ACHN (cell line): ENCODE results near the gene KCNB1.

Experiments
- DNase-seq: peaks from one replicate; pipeline ENCODE4 v3.0.0-alpha.2; 2015
- in situ Hi-C: cut with HindIII; loops from 2 replicates; pipeline ENCODE4 v1.10.0; 2017; ENCODE audit warnings: low sequenced_read_pairs, low pct_ligation_motif_present, low pct_unique_long_range_greater_than_20kb

The KCNB1 gene

DNA sequence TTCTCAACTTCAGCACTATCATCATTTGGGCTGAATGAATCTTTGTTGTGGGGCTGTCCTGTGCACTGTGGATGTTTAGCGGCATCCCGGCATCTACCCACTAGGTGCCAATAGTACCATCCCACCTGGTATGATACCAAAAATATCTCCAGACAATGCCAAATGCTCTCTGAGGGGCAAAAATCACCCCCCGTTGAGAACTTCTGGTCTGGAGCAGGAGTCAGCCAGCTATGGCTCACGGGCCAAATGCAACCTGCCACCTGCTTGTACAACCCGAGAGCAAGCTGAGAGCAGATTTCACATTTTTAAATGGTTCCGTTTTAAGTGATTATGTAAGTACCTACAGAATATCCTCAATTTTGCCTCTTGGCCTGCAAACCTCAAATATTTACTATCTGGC lies 26.8 kb downstream of the KCNB1 start:
- in situ Hi-C loops: no loop called here
- DNase-seq: no peak

DNA sequence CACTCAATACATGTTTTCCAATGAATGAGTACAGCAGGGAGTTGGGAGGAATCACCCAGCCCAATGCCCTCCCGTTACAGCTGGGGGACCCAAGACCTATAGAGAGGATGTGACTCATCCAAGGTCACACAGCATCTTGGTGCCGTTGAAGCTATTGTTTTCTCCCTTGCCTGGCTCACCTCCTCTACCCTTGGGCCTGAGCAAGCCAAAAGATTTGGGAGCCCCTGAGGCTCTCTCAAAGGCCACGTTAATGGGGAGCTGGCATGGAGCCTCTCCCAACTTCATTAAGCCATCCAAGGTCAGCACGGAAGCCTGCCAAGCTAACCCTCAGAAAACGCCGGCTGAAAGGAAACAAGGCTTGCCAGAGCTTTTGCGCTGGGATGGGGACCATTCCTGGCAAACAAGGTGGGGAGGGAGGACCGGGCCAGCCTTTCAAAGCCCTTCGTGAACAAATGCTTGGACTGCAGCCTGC lies 30.4 kb downstream of the KCNB1 start:
- in situ Hi-C loops: no loop called here
- DNase-seq: no peak

DNA sequence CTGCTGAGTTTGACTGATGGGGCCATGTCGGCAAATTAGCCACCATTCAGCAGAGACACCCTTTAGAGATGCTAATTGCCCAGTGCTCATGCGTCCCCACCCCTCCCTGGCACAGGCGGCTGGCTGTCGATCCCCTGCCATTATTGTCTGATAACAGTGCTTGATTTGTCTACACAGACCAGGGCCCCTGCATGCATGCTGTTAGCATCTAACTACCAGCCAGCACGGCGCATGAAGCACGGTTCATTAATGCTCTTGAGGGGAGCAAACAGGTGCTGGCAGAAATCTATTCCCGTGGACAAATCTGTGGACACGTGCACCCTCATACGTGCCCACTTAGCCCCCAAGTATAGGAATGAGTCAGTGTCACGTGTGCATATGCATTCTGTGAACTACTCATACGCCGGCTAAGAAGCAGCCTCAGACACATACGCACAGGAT lies 32.2 kb downstream of the KCNB1 start:
- DNase-seq: no peak
- in situ Hi-C loops: no loop called here

DNA sequence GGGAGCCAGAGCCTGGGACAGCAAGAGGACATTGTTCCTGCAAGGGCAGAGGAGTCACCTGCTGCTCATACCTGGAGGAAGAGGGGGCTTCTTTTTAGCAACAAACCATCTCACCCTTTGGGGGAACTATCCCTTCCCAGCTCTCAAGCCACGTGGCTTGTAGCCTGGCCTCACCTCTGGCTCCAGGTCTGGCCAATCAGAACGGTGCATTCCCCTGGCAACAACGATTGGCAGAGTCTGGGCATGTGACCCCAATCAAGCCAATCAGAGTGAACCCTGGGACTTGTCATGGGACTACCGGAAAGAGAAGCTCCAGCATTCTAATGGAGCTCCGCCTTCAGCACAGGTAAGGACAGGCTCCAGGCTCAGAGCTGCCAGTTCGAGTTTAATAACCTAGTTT lies 33.6 kb downstream of the KCNB1 start:
- in situ Hi-C loops: no loop called here
- DNase-seq: no peak

DNA sequence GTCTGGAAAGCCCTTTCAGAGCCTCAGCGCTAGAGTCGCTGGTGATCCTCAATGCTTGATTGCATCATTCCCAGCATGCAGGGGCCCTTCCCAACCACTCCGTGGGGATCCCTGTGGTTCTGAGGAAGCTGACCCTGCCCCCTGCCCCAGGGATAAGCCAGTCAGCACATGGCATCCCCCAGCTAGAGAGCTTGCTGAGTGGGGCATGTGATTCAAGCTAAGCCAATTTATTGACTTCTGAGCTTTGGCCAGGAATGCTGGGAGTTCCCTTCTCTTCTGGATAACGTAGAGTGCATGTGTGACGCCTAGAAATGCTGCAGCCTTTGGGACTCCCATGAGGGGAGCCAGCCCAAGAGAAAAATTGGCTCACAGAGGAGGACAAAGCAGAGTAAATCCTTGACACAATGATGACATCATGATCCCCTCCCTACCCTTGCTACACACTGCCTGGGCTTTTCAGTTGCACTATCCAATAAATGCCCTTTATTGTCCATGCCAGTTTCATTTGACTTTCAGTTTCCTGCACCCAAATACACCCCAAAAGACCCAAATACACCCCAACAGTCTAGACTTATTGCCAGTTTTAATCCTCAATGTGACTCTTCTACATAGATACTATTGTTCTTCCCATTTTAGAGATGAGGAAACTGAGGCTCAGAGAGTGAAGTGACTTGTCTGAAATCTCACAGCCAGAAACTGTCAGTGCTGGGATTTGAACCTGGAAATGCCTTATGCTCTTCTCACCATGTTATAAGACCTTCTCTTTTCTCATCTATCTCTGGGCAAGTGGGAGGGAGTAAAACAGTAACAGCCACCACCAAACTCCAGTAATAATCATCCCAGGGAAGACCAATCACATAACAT lies 34.3 kb downstream of the KCNB1 start:
- in situ Hi-C loops: no loop called here
- no peak for DNase-seq

DNA sequence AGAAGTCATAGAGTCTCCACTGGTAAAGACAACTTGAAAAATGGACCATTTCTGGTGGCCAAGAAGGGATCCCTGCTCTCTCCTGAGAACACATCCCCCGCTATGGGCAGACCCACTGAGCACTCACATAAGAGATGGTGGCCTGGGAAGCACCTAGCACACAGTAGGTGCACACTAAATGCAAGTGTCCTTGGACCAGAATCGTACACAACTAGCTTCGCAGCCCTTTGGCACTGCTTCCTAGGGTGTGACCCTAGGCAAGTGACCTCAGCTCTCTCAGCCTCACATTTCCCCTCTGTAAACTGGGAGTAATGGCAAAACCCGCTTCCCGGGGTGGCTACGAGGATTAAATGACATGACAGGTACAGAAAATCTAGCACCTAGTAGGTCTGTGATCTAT lies 35.1 kb downstream of the KCNB1 start:
- no peak for DNase-seq

DNA sequence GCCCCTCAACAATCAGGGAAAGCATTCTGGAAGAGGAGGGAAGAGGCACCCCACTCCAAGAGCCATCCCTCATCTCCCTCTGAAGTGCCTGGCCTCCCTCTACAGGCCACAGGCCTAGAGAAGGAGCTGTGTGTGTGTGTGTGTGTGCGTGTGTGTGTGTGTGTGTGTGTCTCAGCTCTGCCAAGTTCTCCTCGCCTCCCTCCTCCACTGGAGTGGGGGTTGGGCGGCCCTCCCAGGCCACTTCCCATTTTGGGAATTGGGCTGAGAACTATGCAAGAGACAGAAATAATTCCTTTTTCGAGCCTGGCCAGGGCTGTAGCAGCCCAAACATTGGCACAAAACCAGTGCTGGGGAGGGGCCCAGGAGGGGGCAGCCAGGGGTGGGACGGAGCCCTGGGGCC lies 35.7 kb downstream of the KCNB1 start:
- in situ Hi-C loops: no loop called here
- DNase-seq: no peak

More for the DNA sequence above, 35.1 kb downstream of the KCNB1 start:
- in situ Hi-C loops: no loop called here

DNA sequence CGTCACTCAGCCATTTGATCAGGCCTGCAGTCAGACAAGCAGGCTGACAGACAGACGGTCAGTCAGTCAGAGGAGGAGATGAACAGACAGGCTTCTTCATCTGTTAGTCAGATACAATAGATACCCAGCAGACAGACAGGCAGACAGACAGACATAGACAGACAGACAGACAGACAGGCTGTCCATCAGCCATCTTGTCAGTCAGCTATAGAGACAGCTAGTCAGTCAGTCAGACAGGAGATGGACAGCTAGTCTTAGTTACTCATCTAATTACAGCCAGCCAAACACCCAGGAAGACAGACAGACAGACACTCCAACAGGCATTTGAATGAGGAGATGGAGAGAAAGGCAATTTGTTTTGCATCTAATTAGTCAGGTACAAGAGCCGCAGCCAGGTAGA lies 36.4 kb downstream of the KCNB1 start:
- in situ Hi-C loops: no loop called here
- no peak for DNase-seq

DNA sequence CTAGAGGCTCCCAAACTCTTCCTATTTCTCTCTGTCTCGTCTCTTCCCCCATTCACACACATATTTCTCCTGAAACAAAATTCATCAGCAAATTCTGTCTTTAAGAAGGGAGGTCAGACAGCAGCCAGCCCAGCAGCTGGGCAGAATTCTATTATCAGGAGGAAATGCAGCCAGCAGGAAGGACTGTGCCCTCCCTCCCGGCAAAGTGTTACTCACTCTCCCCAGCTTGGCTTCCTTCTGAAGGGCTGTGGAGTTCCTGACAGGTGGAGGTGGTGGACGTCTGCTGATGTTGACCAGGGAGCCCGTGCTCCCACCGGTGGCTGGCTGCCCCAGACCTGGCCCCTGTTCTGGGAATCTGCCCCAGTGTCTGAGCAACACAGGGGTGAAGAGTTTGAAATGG lies 37.3 kb downstream of the KCNB1 start:
- in situ Hi-C loops: no loop called here
- no peak for DNase-seq

DNA sequence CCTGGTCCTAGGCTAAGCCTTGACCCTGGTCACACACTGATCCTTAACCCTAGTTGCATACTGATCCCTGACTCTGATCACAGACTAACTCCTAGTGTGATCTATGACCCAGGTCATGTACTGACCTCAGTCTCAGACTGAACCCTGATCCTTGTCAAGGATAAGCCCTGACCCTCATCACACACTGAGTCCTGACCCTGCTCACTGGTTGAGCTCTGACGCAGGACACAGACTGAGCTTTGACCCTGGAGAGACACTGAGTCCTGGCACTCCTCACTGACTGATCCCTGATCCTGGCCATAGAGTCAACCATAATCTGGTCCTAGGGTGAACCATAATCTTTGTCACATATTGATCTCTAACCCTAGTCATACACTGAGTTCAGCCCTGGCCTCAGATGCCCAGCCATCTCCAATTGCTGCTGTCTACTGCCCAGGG lies 37.9 kb downstream of the KCNB1 start:
- in situ Hi-C loops: no loop called here
- no peak for DNase-seq

DNA sequence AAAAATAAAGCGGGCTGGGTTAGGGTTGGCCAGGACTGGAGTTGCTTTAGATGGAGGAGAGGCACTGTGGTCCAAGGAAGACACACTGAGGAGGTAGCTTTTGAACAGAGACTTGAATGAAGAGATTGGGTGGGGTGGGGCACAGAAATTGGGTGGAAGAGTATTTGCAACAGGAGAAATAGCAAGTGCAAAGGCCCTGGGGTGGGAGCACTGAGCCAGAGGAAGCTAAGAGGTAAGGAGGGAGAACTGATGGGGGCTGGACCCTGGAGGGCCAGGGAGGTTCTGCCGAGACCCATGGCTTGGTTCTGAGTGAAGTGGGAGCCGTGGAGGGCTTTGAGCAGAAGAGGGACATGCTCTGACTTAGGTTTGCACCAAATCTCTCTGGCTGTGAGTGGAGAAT lies 45.4 kb downstream of the KCNB1 start:
- in situ Hi-C loops: no loop called here
- DNase-seq: no peak

DNA sequence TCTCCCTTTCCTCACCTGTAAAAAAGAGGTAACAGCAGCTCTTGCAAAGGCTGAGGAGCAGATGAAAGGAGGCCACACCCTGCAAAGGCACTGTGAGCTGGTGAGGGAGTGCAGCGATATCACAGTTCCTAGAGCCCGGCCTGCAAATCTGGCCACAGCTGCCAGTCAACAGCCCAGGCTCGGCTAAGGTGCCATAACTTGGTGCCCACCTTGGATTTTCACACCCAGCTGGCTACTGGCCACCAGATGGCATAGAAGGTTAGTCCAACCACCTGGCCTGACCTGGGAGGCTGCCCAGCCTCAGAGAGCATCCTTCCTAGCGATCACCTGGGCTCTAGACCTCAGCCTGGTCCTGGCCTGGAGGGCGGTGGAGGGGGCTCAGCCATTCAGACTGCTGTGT lies 46.8 kb downstream of the KCNB1 start:
- in situ Hi-C loops: no loop called here
- DNase-seq: no peak

DNA sequence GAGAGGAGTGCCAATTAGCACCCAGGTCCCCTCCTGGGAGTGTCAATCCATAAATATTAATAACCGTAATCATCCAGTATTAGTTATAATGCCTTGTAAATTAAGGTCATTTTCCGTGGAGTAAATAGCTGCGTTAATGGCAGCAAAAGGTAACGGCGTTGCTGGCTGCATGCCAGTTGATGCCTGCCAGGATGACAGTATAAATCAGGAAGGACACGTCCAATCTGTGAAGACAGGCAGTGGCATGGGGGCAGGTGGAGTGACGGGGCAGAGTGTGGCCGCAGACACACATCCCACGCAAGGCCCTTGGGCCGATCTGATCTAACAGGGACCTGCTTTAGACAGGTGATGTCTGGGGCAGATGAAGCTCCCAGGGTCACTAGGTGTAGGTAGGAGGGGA lies 49.1 kb downstream of the KCNB1 start:
- in situ Hi-C loops: no loop called here

DNA sequence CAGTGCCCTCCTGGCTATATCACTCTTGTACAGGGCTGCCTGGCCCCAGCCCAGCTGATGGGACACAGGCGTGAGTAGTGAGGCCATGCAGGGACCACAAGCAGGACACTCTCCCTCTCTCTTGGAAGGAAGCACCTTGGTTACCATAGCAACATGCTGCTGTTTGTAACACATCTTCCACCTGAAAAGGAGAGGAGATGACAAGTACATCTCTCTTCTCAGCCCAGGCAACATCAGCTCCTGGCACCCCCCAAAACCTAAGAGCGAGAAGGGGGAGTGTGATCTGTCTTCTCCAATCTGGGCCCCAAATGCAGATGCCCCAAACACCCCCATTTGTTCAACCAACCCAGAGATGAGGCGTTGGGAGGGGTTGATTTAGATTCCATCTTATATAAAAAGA lies 49.9 kb downstream of the KCNB1 start:
- in situ Hi-C loops: no loop called here

More for the DNA sequence above, 49.1 kb downstream of the KCNB1 start:
- no peak for DNase-seq

DNA sequence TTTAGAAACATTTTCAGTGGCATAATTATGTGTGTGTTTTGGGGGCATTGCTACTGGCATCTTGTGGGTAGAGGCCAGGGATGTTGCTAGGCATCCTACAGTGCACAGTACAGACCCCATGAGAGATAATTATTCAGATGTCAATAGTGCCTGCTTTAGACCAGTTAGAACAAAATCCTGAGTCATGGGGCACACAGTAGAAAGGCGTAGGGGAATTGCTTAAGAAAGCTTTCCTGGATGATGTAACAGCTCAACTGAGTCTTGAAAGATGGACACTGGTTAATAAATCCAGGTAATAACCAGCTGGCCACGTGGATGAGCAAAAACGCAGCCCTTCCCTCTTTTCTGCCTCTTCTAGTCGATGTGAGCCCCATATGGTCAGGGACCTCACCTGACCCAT lies 51.1 kb downstream of the KCNB1 start:
- no peak for DNase-seq
- in situ Hi-C loops: no loop called here

More for the DNA sequence above, 49.9 kb downstream of the KCNB1 start:
- DNase-seq: no peak

DNA sequence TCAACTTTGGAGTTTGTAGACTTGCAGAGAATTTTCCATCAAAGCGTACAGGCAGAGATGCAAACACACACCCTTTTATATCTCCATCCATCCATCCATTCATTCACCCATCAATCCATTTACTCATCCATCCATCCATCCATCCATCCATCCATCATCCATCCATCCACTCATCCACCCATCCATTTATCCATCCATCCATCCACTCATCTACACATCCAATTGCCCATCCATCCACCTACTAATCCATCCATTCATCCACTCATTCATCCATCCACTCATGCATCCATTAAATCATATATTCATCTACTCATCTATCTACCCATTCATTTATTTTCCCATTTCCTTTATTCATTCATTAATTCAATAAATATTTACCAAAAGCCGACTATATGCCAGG lies 52.1 kb downstream of the KCNB1 start:
- no peak for DNase-seq
- in situ Hi-C loops: no loop called here

DNA sequence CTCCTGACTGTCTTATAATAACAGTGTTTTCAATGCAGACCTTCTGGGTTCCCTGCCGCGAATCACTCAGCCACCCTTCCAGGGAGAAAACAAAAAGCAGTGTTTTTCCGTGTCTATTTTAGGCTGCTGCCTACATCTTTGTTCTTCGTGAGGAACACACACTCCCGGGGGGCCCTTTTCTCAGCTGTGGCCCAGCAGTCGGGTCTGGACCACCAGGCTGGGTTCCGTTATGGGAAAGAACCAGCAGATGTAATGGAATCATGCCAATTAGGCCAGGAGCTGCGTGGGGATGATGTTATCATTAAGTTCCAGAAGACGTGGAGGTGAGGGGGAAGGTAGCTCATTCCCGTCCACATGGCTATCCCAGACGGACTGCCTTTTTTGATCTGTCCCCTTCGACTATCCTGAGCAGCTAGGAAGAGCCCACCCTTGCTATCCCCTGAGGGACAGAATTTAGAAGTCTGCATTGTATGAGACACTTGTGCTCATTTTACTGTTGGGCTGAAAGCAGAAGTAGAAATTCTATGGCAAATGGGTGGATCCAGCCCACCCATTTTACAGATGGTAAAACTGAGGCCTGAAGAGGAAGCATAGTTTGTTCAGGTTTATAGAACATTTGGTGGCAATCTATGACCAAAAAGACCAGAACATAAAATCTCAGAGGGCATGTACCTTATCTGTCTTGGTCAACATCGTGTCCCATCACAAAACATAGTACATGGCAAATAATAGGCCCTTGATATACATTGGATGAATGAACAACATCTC lies 54.5 kb downstream of the KCNB1 start:
- no peak for DNase-seq
- in situ Hi-C loops: no loop called here

DNA sequence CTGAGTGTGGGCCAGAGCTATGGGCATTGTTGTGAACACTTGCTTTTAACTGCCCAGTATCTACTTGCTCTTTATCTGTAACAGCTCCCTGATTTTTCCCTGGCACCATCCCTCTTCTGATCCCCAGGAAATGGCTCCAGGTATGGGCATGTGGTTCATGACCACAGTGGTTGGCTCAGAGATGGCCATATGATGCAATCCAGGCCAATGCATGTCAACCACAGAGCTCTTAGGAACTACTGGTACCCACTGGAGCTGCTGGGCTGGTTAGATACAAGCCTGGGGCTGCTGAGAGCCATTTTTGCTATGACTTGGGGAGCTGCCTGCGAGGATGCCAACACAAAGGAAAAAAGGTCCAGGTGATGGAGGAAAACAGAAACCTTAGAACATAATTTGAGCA lies 55.6 kb downstream of the KCNB1 start:
- no peak for DNase-seq
- in situ Hi-C loops: no loop called here

DNA sequence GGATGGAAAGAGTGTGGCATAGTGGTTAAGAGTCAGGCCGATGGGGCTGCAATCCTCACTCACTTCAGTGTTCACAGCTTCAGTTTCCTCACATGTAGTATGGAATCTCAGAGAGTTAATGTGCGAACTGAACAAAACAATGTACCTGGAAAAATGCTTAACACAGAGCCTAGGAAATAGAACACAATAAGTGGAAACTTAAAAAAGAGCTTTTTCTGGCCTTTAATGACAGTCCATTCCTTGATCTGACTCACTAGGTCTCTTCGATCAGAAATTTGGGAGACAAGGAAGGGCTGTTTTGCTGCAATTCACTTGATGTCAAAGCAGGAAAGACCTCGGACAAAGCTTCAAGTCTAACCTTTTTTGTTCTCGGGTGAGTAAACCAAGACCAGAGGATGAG lies 56.1 kb downstream of the KCNB1 start:
- in situ Hi-C loops: no loop called here
- DNase-seq: no peak

DNA sequence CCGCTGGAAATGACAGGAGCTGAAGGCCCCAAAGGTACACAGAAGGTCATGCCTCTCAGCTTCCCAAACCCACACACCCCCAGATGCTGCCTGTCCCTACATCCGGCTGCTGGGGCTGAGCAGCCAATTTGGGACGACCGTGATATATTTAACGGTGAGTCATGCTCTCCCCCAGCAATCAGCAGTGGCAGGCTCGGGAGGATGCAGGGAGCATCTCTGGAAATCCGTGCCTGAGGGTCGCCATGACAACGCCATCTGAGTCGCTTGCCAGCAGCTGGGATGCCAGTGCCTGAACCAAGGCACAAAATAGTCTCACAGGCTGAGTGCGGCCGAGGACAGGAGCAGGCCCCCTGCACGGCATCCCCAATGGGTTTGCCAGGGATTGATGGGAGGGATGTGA lies 57.9 kb downstream of the KCNB1 start:
- in situ Hi-C loops: no loop called here
- DNase-seq: no peak
